WERI-Rb-1 (cell line): ENCODE measurements around the gene ADAP1.

Source experiments
- DNase-seq: peaks from one replicate; pipeline ENCODE4 v3.0.0-alpha.2; 2020
- H3K27ac ChIP-seq: fragments of 250-450 bp; sonication (Bioruptor Pico); 2 replicates; pipeline ENCODE4 v1.5.1; 2020; ENCODE audit warnings: mild to moderate bottlenecking, moderate library complexity
- H3K27me3 ChIP-seq: fragments of 250-450 bp; sonication (Bioruptor Pico); 2 replicates; pipeline ENCODE4 v1.5.1; 2021; ENCODE audit warnings: mild to moderate bottlenecking, low read depth, moderate library complexity; ENCODE audit not compliant: insufficient read depth, severe bottlenecking
- H3K36me3 ChIP-seq: fragments of 250-450 bp; sonication (Bioruptor Pico); 2 replicates; pipeline ENCODE4 v1.5.1; 2020; ENCODE audit warnings: mild to moderate bottlenecking, moderate library complexity
- H3K4me3 ChIP-seq: 2 replicates; pipeline ENCODE4 v1.5.1; 2011; ENCODE audit warnings: low read depth, mild to moderate bottlenecking, control low read depth, low read length
- H3K9me3 ChIP-seq: fragments of 250-450 bp; sonication (Bioruptor Pico); 2 replicates; pipeline ENCODE4 v1.5.1; 2021; ENCODE audit warnings: mild to moderate bottlenecking, moderate library complexity; ENCODE audit not compliant: severe bottlenecking
- TF ChIP-seq, protein P1 (sequence below): IDR thresholded peaks from 2 replicates; pipeline ENCODE4 v1.5.1; 2011; ENCODE audit warnings: low read depth, mild to moderate bottlenecking, control low read depth, inconsistent platforms, low read length

The ADAP1 gene

DNA sequence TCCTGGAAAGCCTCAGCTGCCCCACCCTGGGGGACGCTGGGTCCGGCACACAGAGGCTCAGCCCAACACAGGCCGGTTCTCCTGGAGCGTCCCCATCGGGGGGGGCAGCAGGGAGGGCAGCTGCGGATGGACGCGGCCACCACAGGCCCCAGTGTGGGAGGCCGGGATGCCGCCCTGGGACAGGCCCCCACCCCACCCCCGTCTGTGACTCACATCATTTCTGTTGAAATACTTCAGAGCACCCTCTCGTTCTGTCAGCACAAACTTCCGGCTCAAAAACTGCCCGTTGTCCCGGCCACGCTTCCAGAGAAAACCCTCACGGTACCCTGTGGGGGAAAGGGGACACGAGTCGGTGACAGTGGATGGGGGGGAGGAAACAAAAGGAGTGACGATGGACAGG lies 49.6 kb downstream of the ADAP1 start:
- Histone ChIP-seq H3K4me3 (no peak overlapping the region), H3K9me3 (no peaks in the 10 kb centered on the region), H3K27ac (no peak overlapping the region), H3K27me3 (no peaks in the 10 kb centered on the region), H3K36me3 (no peaks in the 10 kb centered on the region)
- no peak for DNase-seq
- TF ChIP-seq, protein P1, sequence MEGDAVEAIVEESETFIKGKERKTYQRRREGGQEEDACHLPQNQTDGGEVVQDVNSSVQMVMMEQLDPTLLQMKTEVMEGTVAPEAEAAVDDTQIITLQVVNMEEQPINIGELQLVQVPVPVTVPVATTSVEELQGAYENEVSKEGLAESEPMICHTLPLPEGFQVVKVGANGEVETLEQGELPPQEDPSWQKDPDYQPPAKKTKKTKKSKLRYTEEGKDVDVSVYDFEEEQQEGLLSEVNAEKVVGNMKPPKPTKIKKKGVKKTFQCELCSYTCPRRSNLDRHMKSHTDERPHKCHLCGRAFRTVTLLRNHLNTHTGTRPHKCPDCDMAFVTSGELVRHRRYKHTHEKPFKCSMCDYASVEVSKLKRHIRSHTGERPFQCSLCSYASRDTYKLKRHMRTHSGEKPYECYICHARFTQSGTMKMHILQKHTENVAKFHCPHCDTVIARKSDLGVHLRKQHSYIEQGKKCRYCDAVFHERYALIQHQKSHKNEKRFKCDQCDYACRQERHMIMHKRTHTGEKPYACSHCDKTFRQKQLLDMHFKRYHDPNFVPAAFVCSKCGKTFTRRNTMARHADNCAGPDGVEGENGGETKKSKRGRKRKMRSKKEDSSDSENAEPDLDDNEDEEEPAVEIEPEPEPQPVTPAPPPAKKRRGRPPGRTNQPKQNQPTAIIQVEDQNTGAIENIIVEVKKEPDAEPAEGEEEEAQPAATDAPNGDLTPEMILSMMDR: no peak

DNA sequence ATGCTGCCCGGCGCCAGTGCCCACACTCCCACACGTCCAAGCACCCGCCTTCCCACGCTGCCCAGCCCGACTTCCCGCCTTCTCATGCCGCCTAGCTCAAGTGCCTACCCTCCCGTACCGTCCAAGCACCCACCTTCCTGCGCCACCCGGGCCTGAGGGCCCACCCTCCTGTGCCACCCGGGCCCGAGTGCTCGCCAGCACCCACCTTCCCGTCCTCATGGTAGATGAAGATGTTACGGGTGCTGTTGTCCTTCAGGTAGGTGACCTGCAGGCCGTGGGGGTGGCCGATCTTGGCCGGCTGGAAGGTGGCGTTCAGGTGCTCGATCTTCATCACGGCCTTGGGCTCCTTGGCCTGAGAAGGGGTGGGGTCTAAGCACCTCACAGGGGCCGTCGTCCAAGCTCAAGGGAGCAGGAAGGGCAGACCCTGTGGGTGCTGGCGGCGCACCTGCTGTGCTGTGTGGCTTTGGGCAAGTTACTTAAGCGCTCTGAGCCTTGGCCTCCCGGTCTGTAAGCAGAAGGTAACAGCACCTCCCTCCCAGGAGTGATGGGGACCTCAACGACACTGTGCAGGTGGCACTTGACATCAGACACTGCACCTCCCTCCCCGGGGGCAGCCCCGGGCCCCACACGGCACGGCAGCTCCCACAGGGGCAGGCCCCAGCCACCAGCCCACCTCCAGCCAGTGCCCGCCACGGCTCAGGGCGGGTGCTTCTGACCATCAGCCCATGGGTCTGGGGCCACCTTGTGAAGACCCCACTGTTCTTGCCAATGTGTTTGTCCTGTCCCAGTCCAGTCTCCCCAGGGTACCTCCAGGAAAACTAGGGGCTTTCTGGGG lies 50.3 kb downstream of the ADAP1 start:
- H3K27ac ChIP-seq: no peak overlapping the region

DNA sequence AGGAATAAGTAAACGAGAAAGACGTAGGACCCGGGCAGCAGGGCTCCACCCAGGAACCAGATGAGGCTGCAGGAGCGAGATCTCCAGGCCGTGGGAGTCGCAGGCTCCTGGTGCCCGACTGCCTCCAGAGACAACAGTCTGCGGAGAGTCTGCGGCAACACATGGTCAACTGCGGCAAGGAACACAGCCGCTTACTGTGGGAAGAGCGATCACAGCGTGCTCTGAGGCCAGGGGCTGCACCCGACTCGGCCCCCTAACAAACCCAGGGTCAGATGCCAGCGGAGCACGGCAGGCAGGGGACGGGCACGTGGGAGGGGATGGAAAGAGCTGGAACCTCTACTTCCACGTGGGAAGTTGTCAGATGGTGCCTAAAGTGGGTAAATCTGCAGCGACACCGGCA lies 51.5 kb downstream of the ADAP1 start:
- no peak overlapping the region for H3K4me3 ChIP-seq
- no peaks in the 10 kb centered on the region for H3K27me3 ChIP-seq
- no peak for DNase-seq
- H3K36me3 ChIP-seq: peaks cover 6% of the 10 kb centered on the region
- TF ChIP-seq, protein P1: no peak
- no peak overlapping the region for H3K27ac ChIP-seq
- no peaks in the 10 kb centered on the region for H3K9me3 ChIP-seq

More for the DNA sequence above, 50.3 kb downstream of the ADAP1 start:
- DNase-seq: no peak
- Histone ChIP-seq H3K4me3 (no peak overlapping the region), H3K27me3 (no peaks in the 10 kb centered on the region), H3K36me3 (peaks cover 1% of the 10 kb centered on the region; the same call in 1 of the 2 replicates), H3K9me3 (no peaks in the 10 kb centered on the region)
- TF ChIP-seq, protein P1: no peak

DNA sequence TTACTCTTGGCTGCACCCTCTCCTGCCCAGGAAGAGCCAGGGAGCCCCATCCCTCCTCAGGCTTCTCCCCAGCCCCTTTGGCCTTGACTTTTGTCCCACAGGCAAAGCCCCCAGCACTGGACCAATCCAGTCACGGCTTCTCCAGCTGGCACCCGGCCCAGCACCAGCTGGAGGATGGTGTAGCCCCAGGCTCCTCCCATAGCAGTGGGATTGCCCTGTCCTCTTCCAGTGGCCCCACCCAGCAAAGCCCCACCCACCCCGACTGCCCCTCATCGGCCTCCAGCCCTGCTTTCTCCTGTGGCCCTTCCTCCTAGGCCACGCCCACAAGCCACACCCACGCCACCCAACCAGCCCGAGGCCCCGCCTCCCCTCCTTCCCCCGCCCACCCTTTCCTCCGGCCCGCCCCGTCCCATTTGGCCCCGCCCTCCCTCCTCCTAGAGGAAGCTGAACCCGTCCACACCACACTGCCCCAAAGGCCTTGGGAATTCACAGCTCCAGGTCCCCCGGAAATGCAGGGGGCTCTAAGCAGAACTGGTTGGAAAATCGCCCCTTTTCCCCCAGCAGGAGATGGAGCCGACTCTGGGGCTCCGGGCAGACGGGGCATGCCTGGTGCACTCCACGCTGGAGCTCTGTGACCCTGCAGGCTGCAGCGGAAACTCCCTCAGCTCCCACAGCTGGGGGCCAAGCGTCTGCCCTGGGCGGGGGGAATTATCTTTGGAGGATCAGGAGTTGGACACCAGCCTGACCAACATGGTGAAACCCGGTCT lies 52.9 kb downstream of the ADAP1 start:
- TF ChIP-seq, protein P1: no peak
- H3K27ac ChIP-seq: no peak overlapping the region
- no peaks in the 10 kb centered on the region for H3K27me3 ChIP-seq
- no peak overlapping the region for H3K4me3 ChIP-seq
- peaks cover 14% of the 10 kb centered on the region for H3K36me3 ChIP-seq
- peak; percentile 90 for DNase-seq
- H3K9me3 ChIP-seq: no peaks in the 10 kb centered on the region

DNA sequence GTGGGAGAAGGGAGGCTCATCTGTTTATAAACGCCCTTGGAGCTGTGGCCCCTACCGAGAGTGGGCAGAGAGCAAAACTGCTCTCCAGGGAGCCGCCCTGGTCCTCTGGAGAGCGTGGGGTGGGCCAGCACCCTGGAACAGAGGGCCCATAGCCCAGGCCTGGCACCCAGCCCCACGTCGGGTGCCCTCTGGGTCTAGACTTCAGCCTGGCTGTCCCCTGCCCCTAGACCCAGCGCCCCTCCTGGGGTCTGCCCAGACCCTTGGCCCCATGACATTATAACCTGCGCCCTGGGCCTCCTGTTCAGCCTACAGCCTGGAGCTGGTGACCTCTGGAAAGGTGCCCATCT lies 53.5 kb downstream of the ADAP1 start:
- H3K27me3 ChIP-seq: no peaks in the 10 kb centered on the region
- peaks cover 19% of the 10 kb centered on the region for H3K36me3 ChIP-seq
- H3K4me3 ChIP-seq: no peak overlapping the region
- no peak for DNase-seq
- H3K27ac ChIP-seq: no peak overlapping the region; the same call in 1 of the 2 replicates
- no peaks in the 10 kb centered on the region for H3K9me3 ChIP-seq
- TF ChIP-seq, protein P1: no peak
